Activated T-cell treated with anti-CD3 and anti-CD28 coated beads for 1 hour (primary cell): ENCODE data around the gene UBTD1.
"Not testable (repeated sequence)": the region's sequence is repeated elsewhere in the genome, so short reads cannot be mapped to it uniquely, and the experiment has no call there.

Experiments
- DNase-seq: peaks from one replicate; pipeline ENCODE4 v3.0.0-alpha.2; 2020; ENCODE audit warnings: low read depth

The UBTD1 gene

GRCh38 chr10:97498841-97499560, at the start of gene UBTD1:
TSS of gene UBTD1 (plus strand) at chr10:97498924. CDS start at chr10:97499204, 280 bp downstream.
- peak; percentile 15 for DNase-seq

GRCh38 chr10:97450828-97451227, 47.9 kb upstream of the UBTD1 start:
- DNase-seq = no peak

GRCh38 chr10:97451605-97452004, 47.1 kb upstream of the UBTD1 start:
- DNase-seq = no peak

- no peak for DNase-seq
These were observed 46.4 kb upstream of the UBTD1 start for GRCh38 chr10:97452352-97452751.

- DNase-seq = peak; percentile 25
These were observed 44.2 kb upstream of the UBTD1 start for GRCh38 chr10:97454330-97455036.

GRCh38 chr10:97456034-97456685, 42.6 kb upstream of the UBTD1 start:
- DNase-seq = no peak

- no peak for DNase-seq
These were observed 42.0 kb upstream of the UBTD1 start for GRCh38 chr10:97456686-97457065.

GRCh38 chr10:97459111-97459510, 39.6 kb upstream of the UBTD1 start:
- DNase-seq = no peak

- no peak for DNase-seq
These were observed 38.8 kb upstream of the UBTD1 start for GRCh38 chr10:97459933-97460332.

GRCh38 chr10:97462309-97462708, 36.4 kb upstream of the UBTD1 start:
- no peak for DNase-seq

- peak; percentile 17 for DNase-seq
These were observed 35.2 kb upstream of the UBTD1 start for GRCh38 chr10:97463363-97464132.

GRCh38 chr10:97464226-97464625, 34.5 kb upstream of the UBTD1 start:
- no peak for DNase-seq

GRCh38 chr10:97465982-97466381, 32.7 kb upstream of the UBTD1 start:
- DNase-seq = no peak

GRCh38 chr10:97466755-97467154, 32.0 kb upstream of the UBTD1 start:
- no peak for DNase-seq

- DNase-seq = no peak
These were observed 30.6 kb upstream of the UBTD1 start for GRCh38 chr10:97468162-97468561.

GRCh38 chr10:97468781-97469180, 29.9 kb upstream of the UBTD1 start:
- not testable (repeated sequence) for DNase-seq

GRCh38 chr10:97474918-97475317, 23.8 kb upstream of the UBTD1 start:
- no peak for DNase-seq

- DNase-seq = no peak
These were observed 22.7 kb upstream of the UBTD1 start for GRCh38 chr10:97475936-97476594.

GRCh38 chr10:97479410-97479809, 19.3 kb upstream of the UBTD1 start:
- not testable (repeated sequence) for DNase-seq

- DNase-seq = no peak
These were observed 18.8 kb upstream of the UBTD1 start for GRCh38 chr10:97479939-97480338.

- DNase-seq = no peak
These were observed 17.7 kb upstream of the UBTD1 start for GRCh38 chr10:97481071-97481470.

- DNase-seq = no peak
These were observed 16.3 kb upstream of the UBTD1 start for GRCh38 chr10:97482381-97482780.
